GM19324 (cell line): ENCODE measurements around the gene KLHL3.
"Not testable (repeated sequence)": the region's sequence is repeated elsewhere in the genome, so short reads cannot be mapped to it uniquely, and the experiment has no call there.

Source experiments
- ATAC-seq: cut with Tn5 transposase; IDR thresholded peaks from one replicate; pipeline ENCODE4 v1.9.1; 2021; ENCODE audit warnings: mild to moderate bottlenecking, moderate library complexity; ENCODE audit not compliant: unreplicated experiment, low FRiP score

The KLHL3 gene, protein sequence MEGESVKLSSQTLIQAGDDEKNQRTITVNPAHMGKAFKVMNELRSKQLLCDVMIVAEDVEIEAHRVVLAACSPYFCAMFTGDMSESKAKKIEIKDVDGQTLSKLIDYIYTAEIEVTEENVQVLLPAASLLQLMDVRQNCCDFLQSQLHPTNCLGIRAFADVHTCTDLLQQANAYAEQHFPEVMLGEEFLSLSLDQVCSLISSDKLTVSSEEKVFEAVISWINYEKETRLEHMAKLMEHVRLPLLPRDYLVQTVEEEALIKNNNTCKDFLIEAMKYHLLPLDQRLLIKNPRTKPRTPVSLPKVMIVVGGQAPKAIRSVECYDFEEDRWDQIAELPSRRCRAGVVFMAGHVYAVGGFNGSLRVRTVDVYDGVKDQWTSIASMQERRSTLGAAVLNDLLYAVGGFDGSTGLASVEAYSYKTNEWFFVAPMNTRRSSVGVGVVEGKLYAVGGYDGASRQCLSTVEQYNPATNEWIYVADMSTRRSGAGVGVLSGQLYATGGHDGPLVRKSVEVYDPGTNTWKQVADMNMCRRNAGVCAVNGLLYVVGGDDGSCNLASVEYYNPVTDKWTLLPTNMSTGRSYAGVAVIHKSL

DNA sequence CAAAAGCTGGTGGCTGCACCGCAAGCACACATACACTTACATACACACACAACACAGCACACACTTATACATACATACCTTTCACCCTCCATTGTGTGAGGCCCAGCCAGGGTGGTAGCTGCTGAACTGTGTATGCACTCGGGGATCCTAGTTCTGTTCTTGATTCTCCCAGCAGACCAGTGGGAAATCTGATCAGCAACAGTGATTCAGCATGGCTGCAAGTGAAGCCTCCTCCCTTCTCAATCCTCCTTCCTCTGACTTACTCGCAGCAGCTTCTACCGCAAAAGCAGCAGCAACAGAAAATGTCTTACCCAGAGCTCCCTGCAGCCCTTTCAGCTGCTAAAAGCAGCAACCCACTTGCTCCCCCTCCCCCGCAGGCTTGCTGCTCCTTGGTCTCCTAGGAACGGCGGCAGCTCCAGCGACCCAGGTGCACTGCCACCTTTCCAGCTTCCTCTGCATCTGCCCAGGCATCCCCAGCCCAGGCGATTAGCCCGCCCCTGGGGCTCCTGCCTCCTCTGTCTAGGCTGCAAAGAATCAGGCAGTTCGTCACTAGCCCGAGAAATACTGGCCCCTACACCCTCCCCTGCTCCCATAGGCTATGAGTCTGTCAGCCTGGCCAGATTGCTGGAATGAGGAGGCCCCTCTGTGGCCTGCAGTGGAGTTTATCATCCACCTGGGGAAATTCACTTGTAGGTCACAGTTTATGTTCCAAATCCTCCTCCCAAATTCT lies at the start of gene KLHL3:
Gene KLHL3, minus strand, starts transcription at position 535 of the 730 bp plus-strand sequence. Its CDS starts 443 bp downstream, at position 92.
- ATAC-seq = no peak

DNA sequence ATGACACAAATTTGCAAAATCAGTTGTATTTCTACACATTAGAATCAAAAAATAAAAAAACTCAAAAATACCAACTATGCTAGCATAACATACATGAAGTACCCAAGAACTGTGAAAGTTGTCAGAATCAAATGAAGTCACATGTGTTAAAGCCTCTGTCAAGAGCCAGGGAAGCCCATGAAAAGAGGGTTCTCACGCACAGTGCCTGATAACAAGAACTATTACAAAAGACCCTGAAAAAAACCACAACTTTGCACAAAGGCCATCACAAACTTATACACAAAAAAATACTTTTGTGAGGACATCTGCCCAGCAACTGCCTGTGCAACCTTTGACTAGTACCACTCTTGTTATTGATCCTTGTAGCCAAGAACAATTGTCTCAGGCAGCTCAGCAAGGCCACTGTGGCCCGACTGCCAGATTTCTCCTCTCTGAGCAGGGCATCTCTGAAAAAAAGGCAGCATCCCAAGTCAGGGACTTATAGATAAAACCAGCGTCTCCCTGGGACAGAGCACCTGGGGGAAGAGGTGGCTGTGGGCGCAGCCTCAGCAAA lies 47.2 kb upstream of the KLHL3 start:
- no peak for ATAC-seq

DNA sequence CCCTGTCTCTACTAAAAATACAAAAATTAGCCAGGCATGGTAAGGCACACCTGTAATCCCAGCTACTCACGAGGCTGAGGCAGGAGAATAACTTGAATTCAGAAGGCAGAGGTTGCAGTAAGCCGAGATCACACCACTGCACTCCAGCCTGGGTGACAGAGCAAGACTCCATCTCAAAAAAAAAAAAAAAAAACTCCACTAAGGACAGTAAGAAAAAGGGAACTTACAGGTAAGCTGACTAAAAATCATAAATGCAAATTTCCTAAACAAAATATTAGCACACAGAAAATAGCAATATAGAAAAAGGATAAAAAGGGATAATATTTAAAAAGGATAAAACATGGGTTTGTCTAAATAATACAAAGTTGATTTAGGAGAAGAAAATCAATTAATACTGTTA lies 46.2 kb upstream of the KLHL3 start:
- ATAC-seq = no peak

DNA sequence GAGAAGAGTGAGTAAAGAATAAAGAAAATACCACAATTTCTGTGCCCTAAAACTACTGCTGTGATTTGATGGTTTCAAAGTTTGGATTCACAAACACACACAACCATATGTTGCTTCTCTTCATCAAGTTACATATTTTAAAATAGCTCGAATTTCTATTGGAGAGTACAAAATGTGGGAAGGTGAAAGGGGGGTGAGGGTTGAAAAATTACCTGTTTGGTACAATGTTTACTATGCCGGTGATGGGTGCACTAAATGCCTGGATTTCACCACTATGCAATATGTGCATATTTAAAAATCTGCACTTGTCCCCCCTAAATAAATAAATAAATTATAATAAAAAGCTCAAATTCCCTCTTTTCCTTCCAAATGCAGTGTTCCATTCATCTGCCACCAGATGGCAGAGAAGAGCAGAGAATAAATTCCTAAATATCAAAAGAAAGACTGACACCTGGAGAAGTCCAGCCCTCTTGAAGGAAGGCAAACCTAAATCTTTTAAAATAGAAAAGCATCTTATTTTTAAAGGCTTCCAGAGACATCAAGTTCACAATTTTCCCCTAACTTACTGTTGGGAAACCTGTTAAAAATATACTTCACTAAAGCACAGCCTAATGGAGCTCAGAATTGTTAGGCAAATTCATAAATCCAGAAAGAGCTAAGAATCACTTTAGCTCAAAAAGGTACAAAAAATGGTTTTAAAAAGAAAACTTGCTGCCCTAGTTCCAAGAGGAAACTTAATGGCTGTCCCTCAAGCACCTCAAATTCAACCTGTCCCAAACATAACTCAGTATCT lies 43.1 kb upstream of the KLHL3 start:
- ATAC-seq = no peak

DNA sequence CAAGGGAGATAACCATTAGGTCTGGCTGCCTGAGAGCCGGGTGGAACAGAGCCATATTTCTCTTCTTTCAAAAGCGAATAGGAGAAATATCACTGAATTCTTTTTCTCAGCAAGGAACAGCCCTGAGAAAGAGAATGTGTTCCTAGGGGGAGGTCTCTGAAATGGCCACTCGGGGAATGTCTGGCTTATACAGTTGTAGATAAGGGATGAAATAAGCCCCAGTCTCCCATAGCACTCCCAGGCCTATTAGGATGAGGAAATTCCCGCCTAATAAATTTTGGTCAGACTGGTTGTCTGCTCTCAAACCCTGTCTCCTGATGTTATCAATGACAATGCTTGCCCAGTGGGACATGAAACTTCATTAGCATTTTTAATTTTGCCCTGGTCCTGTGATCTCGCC lies 32.0 kb upstream of the KLHL3 start:
- ATAC-seq = not testable (repeated sequence)

DNA sequence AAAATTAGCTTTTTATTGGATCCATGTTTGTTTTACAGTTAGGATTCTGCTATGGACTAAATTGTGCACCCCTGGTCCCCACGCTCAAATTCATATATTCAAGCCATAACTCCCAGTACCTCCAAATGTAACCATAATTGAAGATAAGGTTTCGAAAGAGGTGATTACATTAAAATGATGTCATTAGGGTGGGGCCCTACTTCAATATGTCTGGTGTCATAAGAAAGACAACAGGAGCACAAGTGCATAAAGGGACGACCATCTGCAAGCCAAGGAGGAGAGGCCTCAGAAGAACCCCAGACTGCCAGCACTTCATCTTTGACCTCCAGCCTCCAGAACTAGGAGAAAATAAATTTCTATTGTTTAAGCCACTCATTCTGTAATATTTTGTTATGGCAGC lies 25.7 kb upstream of the KLHL3 start:
- no peak for ATAC-seq

DNA sequence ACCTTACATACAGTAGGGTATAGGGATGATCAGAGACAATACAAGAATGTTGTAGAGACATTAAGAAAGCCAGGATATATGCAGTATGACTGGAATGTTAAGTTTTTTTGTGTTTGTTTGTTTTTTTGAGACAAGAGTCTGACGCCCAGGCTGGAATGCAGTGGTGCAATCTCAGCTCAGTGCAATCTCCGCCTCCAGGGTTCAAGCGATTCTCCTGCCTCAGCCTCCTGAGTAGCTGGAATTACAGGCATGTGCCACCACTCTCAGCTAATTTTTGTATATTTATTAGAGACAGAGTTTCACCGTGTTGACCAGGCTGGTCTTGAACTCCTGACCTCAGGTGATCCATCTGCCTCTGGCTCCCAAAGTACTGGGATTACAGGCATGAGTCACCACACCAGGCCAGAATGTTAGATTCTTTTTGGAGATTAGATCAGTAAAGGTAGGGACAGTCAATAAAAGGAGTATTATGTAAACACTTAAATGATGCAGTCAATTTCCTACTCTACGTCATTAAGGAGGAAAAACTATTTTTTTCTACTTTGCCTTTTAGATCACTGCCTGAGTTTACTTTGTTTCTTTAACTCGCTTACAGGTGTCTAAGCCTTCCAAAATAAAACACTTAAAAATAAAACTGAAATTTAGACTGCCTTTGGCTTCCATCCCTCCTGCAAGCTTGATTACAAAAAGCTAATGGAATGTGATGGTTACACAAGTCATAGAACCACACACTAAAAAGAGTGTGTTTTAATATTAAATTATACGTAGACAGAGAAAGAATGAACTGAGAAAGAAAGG lies 25.0 kb upstream of the KLHL3 start:
- no peak for ATAC-seq

DNA sequence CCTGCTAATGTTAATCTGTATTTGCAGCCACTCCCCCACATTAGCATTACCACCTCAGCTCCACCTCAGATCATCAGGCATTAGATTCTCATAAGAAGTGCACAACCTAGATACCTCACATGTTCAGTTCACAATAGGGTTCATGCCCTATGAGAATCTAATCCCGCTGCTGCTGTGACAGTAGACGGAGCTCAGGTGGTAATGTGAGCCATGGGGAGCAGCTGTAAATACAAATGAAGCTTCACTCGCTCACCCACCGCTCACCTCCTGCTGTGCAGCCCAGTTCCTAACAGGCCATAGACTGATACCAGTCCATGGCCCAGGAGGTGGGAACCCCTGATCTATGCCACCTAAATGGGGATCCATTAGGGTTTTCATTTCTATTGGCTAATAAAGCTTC lies 24.4 kb upstream of the KLHL3 start:
- no peak for ATAC-seq

DNA sequence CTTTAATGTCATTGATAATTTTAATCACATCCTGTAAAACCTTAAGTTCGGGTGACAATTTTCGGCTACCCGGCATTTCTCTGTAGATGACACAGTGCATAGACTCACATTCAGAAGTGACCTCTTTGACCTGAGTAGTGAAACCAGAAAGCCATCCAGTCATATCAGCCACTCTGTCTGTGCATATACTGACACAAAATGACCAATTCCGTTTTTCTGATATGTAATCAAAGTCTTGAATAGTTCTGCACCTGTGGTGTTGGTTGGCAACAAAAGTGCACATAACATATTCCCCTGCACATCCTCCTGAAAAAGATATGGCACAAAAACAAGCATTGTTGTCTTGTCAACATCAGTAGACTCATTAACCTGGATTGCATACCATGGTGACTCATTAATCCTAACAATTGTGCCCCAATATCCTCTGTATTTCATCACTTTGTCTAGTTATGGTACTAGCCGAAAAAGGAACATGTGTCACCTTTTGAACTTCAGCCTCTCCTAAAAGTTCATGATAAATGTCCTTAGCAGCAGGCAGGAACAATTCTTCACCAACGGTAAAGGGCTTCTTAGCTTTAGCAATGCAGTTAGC lies 22.9 kb upstream of the KLHL3 start:
- ATAC-seq = no peak

DNA sequence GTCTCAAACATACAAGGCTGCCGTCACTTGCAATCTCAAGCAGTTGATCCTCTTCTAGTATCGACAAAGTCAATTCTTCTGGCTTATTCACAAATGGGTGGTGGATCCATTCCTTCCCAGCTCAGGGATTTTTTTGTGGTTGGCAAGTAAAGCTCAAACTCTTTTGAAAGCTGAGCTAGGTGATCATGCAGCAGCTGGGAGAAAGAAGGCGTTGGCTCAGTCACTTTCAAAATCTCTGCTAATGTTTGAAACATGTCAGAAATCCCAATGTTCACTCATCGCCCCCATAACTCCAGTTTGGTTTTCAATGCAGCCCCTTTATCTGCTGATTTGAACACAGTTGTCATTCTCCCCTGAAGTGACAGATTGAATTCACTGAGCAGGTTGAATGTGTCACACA lies 22.2 kb upstream of the KLHL3 start:
- ATAC-seq = no peak

DNA sequence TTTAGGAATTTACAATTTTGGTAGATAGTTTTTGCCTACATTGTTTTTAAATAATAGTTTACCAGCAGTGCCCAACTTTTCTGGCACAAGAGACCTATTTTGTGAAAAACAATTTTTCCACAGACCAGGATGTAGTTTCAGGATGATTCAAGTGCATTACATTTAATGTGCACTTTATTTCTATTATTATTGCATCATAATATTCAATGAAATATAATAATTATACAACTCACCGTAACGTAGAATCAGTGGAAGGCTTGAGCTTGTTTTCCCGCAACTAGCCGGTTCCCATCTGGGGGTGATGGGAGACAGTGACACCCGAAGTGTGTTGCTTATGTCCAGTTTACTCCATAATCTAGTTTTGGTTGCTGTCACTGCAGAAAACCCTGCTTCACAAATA lies 21.7 kb upstream of the KLHL3 start:
- no peak for ATAC-seq

DNA sequence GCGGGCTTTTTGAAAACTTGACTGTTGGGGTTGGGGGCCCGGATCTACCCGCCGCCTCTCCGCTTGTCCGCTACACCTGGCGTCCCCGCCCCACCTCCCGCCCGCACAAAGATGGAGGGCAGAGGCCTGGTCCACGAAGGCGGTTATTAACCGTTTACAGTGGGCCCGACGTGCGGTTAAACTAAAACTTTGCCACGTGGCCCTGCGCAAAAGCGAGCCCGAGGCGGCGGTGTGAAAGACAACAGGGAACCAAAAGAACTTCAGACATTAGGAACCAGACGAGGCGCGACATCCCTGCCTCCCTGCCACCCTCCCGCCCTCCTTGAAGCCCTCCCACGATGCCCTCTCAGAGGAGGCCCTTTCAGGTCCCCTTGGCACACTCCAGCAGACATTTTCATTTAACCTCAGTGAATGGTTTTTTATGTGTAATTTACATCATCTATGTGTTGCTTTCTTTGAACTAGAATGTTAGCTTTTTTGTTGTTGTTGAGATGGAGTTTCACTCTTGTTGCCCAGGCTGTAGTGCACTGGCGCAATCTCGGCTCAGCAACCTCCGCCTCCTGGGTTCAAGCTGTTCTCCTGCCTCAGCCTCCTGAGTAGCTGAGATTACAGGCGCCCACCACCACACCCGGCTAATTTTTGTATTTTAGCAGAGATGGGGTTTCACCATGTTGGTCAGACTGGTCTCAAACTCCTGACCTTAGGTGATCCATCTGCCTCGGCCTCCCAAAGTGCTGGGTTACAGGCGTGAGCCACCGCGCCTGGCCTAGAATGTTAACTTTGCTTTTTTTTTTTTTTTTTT lies 19.3 kb upstream of the KLHL3 start:
- ATAC-seq = no peak

DNA sequence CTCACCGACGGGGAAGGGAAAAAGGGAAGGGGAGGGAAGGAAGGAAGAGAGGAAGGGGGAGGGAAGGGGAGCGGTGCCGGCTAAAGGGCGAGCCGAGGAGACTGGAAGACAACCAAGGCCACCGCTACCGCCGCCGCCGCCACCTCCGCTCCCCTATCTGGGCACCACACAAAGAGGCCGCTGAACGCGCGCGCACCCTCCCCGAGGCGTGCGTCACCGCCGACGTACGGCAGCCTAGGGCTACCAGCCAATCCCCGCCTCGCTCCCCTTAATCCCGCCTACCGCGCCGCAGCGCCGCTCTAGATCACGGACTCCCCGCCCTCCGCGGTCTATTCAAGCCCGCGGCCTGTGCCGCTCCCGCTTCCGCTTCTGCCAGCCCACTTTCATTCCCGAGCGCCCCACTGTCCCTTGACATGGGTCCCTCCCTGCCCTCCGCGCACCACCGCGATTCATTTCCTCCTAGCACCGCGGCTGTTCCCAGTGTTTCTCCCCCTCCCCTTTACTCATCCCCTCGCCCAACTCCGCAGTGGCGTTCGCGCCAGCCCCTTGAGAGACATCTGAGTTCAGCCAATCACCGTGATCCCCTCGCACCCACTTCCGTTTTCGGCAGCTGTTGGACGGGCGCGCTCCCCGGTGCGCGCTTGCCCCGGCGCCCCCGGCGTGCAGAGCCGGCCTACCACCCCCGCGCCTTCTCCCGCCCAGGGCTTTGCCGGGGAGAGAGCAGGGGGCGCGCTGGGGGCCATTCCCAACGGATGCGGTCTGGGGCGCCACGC lies 18.5 kb upstream of the KLHL3 start, which contains the start of gene HNRNPA0:
Gene HNRNPA0, minus strand, starts transcription at position 176 of the 773 bp plus-strand sequence. CDS start 297 bp downstream, outside the sequence.
- ATAC-seq = peak; percentile 80

DNA sequence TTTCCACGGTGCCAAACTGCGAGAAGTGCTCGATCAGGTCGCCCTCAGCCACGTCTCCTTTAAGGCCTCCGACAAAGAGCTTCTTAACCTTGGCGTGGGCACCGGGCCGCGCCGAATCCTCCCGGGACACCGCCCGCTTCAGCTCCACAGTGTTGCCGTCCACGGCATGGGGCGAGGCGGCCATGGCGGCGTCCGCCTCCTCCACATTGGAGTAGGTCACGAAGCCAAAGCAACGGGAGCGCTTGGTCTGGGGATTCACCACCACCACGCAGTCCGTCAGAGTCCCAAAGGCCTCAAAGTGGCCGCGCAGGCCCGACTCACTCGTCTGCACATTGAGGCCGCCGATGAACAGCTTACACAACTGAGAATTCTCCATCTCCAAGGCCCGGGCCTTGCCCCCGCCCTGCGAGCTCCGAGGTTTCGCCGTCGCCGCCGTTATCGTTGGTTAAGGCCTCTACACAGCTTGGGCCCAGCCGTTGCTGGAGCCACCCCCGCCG lies 17.9 kb upstream of the KLHL3 start:
- peak; percentile 21 for ATAC-seq

DNA sequence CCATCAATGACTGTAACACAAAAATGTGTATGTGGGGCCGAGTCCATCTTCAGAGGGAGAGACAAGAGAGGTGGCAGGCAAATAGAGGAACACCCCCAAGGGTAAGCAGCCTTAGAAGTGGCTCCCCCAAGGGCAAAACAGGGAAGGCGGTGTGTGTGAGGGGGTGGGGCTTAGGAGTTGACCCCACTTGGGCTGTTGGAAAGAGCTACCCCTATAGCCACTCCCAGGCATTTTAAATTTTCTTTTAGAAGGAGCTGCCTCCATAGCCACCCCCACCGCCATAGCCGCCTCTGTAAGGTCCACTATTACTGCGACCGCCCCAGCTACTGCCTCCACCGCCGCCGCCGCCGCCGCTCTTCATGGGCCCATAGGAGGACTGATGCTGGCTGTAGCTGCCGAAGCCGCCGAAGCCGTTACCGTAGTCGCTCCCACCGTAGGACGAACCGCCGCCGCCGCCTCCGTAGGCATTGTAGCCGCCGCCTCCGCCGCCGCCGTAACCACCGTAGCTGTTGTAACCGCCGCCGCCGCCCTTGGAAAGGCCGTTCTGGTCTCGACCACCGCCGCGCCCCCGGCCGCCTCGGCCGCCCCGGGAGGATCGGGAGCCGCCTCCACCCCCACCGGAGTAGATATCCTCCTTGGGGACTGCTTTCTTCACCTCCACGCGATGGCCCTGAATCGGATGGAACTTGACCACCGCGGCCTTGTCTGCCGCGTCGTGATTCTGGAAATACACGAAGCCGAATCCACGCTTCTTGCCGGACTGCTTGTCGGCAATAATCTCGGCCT lies 17.2 kb upstream of the KLHL3 start:
- no peak for ATAC-seq

DNA sequence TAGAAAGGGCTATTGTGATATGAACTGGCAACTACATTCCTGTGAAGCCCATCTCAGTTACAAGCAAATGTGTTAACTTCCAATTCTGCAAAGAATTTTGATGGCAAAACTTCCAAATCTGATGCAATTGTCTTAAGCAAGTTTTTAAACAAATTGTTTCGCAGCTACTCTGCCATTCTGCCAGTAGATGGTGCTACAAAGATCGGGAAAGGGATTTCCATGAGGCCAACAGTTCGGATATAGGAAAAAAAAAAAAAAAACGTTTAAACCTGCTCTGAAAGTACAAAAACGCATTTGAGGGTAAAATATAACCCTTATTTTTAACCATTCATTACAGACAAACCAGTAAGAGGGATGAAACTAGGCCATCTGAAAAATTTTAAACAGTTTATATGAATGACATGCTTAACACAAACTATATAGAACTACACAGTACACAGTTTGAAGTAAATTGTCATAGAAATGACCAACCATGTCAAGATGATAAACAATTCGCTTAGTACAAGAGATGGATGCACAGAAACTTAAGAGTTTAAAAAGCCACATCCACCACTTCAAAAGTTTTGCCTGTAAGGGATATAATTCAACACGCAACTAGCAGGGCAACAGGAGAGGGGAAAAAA lies 16.1 kb upstream of the KLHL3 start:
- no peak for ATAC-seq
